Stimulated activated CD4-positive, alpha-beta T cell treated with anti-CD3 and anti-CD28 coated beads, Interleukin-4, amount 100 ng/mL, for 1 hour (primary cell): ENCODE results near the gene RGS13.

ENCODE experiments used
- DNase-seq: peaks from one replicate; pipeline ENCODE4 v3.0.0-alpha.2; 2020

Gene RGS13

DNA sequence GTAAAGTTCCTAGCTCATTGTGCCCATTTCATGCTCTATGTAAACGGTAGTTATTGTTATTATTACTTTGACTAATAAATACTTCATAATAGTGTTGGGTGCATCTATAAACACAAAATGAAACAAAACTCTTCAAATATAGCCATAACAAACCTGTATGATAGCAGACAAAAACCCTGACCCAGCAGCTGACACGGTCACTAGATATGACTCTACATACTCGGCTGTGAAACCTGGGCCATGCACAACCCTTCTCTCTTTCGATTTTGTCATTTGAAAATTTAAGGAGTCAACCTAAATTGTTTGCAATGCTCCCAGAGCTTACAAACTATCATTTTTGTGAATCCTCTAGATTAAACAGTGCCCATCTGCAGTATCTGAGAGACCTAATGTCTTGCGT, 8.0 kb upstream of the RGS13 start:
- DNase-seq = no peak

DNA sequence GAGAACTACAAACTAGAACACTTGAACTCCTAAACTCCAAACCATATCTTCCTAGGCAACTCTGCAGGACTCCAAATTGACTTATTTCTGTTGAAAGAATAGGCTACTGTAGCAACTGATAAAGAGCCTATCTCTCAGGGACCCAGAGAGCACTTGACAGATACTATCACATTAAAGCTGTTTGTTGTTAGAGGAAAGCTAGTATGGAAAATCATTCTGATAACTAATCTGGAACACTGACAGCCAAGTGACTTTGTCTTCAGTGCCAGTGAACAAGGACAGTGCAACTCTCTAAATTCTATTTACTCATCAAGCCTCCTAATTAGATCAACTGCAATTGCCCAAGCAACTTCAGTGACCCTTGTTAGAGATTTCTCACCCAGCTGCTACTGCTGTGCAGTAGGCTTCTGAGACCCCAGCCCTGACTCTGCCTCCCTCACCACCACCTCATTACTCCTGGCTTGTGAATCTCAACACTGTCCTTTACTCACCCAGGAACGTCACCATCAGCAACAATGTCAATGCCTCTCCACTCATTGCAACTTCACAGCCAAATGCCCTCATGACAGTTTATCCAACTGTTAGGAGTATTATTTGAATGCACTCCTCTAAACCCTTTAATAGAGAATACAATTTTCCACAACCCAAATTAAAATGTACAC, 7.4 kb upstream of the RGS13 start:
- DNase-seq = no peak

- no peak for DNase-seq
These were observed 6.3 kb upstream of the RGS13 start for GRCh38 chr1:192629612-192630011.

- no peak for DNase-seq
These were observed 5.2 kb upstream of the RGS13 start for GRCh38 chr1:192630521-192631287.

DNA sequence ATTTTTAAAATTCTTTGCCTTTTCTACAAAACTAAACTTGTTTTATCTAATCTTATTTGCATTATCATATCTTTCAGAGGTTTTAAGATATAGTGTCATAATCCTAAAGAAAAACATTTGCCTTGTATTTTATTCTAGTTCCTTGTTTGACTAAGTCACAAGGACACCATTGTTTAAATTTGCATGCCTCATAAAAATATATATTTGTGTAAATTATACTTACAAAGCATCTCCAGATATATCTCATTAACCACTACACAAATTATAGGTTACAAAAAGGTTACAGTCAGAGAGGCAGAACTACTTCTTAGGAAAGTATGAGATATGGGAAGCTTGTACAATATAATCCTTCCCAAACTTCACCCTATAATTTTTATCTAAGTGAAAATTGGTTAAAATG, 4.2 kb upstream of the RGS13 start:
- DNase-seq = no peak

GRCh38 chr1:192632188-192632587, 3.8 kb upstream of the RGS13 start:
- no peak for DNase-seq

DNA sequence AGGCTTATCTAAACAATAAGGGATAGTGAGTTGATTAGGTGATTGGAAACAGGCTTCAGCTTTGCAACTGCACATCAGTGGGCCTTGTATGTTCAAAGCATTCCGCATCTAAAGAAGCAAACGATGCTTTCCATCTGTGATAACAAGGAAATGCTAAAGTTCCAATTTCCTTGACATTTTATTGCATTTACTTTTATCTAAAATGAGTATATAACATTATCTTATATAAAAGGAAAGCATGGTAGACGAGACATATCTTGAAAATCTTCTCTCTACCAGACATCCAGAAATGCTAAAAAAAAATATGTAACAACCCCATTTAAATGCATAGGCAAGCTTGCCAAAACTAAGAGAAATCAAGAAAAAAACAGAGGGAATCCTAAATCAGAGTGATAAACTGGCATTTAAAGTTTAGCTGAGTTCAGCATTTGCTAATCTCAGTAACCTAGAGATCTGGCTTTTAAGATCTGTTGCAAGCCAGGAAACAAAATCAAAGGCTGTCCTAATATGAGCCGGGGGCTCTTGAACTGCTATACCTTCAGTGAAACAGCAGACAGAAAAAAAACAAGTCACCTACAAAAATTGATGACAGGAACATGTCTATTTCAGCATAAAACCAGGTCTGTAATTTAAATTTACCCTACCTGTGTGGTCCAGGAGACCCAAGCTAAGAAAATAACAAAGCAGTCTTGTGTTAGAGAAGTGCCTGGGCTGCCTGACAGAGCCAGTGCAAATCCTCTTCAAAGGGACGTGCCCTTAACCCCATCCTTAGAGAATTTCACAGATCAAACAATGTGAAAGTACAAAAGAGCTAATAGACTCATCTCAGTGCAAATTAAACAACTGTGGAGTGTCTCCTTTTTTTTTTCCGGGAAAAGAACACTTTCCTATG, 3.1 kb upstream of the RGS13 start:
- DNase-seq = no peak

DNA sequence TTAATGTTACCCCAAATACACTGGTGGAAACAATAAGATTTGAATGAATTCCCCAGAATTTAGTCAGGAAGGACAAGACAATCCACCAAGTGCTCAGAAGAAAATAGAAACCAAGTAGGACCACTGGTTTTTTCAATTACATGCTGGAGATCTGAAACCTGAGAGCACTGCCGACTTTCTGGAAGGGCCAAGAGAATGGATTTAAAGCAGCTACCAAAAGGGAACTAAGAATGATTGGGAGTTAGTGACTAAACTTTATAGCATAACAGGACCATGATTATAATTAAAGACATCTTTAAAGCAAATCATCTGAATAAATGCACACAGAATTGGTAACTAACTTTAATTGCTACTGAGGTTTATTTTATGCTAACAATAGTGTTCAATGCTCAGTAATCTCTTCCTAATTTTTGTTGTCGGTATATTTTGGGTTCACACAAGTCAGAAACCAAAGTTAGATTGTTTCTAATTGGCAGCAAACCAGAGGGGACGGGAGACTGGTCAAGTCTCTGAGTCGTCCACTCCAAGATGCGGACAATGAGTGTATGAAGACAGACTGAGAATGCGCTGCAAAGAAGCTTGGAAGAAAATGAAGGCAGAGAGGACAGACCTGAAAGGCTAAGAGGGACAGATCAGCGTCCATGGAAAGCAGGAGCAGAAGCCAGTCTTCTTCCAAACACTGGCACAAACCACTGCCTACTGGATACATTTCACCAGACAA, 2.3 kb upstream of the RGS13 start:
- no peak for DNase-seq

DNA sequence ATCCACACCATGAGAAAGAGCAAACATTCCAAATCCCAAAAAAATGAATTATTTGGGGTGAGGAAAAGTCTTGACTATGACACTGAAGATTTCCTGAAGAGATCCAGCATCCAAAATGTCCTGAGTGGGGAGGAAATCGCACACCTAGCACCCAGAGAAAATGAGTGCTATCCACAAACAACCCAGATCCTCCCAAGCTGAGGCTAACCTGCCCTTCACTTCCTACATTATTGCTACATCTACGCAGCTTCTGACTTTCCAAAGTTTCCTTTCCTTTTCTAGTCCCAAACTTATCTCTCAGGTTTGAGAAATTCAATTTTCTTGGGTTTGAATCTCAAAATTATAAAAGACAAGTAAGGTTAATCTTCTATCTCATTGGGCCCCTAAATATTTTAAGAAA, 906 bp upstream of the RGS13 start:
- DNase-seq = no peak

DNA sequence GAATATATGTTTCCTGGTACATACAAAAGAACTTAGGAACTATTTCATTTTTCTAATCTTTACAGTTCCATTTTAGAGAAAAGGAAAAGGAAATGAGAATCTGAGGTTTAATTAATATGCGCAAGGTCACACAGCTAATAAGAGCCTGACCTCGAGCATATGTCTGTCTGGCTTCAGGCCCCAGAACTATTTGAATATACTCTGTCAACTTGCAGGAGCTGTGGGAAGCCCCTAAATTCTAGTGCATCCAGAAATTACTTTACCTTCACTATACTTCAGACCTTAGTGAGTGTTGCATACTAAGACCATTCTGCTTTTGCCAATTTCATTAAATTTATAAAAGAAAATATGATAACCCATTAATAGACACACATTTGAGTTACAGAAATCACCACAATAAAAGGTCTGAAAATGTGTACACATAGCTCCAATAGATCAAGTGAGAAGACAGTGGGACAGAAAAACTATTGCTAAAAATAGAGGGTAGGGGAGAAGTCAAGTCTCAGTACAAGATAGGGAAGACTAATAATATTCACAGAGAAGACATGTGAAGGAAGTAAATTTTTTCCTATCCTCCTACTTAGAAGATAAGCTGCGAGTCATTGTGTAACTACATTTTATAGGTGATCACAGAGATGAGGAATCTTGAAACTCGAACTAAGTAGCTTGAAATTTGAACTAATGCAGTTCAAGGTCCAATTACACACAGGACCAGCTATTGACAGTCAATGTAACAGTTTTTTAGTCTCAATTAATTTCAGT, 3.8 kb downstream of the RGS13 start:
- no peak for DNase-seq

GRCh38 chr1:192652159-192652558, 16.2 kb downstream of the RGS13 start:
- no peak for DNase-seq

GRCh38 chr1:192654120-192654519, 18.2 kb downstream of the RGS13 start:
- DNase-seq = no peak

- no peak for DNase-seq
These were observed 18.8 kb downstream of the RGS13 start for GRCh38 chr1:192654591-192655251.

GRCh38 chr1:192657760-192658159, 21.8 kb downstream of the RGS13 start:
- no peak for DNase-seq

DNA sequence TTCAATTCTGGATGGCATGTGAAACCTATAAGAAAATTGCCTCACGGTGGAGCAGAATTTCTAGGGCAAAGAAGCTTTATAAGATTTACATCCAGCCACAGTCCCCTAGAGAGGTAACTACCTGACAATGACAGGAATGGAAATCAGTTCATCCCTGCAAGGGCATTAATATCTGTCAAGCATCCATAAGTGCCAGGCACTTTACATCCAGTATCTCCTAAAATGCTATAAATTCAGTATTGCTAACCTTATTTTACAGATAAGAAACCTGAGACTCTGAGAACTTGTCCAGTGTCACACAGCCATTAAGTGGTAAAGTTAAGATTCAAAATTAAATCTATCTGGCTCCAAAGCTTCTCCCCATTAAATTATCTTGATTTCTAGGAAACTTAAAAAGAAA, 22.3 kb downstream of the RGS13 start:
- no peak for DNase-seq

DNA sequence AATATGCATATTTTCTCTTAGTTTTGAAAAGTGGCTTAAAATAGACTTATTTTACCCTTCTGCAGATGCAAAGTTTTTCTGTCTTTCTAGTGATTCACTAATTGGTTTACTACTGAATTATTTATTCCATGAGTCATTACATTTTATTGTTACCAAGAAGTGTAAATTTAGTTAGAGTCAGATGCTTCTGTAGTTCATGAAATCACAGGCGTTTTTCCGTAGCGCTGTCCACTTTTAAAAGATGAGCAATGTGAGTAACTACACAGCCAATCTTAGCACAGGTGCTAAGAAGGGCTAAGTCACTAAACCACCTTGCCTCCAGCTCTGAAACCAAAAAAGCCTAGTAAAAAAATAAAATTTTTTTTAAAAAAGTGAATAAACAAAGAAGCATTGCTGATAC, 24.7 kb downstream of the RGS13 start:
- DNase-seq = no peak

- no peak for DNase-seq
These were observed 32.5 kb downstream of the RGS13 start for GRCh38 chr1:192668409-192668983.

GRCh38 chr1:192669174-192669573, 33.2 kb downstream of the RGS13 start:
- DNase-seq = no peak

GRCh38 chr1:192675716-192676115, 39.8 kb downstream of the RGS13 start:
- no peak for DNase-seq

DNA sequence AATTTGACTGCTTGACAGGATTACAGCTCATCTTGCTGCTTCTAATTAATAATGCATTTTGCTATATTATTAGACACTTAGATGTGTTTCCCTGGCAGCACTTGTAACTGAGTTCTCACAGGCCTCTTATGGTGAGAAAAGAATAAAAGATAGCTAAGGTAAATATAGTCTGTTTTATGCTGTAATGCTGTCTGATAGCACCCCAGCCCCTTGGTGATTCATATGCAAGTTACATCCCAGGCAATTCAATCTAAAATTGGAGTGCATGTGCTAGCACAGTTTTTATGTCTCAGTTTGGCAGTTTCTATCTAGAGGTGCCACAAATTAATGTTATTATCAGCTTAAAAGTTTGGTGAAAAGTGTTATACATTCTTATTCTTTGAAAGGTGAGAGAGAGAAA, 42.2 kb downstream of the RGS13 start:
- DNase-seq = no peak

DNA sequence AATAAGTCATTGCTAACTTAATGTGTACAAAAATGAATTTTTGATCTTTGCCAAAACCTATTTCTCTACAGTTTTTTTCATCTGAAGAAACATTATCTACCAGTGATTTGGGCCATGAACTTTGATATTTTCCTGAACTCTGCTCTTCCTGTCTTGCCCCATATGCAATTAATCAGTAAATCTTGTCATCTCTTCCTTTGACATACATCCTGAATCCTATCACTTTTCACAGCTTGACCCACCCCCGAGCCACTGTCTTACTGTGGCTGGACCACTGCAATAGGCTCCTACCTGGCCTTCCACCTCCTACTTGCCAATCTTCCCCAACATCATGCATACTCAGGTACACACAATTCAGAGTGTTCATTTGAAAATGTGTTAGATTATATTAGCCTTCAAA, 46.4 kb downstream of the RGS13 start:
- no peak for DNase-seq
